Measurements from ENCODE around the gene SNRPF. TPM values are rescaled to one million over a fixed set of nuclear protein-coding genes. Genes with fewer than 3 reads are reported as not detected.

Gene SNRPF
- polyA plus RNA-seq, 2 of the 4 experiments (the other 2 are of a cell fraction): 66.3 to 204 TPM

DNA sequence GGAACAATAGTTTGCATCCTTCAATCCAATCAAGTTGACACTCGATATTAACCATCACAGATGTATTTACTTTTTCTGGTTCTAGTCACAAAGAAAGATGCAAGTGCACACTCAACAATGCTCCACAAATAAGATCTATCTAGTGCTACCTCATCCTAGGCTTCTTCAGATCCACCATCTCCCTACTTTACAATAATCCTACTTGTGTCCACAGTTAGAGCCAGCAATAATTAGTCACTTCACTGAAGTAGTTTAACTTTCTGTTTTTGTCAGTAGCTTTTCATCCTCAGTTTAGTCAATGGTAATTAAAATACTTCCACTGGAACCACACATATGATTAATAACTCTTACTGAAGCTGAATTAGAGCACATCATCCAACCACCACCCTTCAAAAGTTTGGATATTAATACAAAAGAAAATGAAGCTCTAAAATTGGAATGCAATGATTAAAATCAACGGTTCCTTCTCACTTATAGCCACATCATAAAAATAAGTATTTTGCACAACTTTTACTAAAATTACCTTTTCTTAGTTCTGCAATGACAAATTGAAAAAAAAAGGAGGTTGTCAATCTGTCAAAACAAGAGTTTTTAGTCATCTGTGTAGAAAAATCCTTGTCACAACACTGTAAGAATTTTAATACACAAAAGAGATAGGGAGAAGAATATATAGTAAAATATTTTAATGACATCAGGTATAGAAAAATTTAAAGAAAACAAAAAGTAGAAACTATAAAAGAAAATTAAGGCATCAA, 28.2 kb upstream of the SNRPF start:
- Histone ChIP-seq H3K4me3 (no peak overlapping the region), H3K27ac (no peak overlapping the region), H3K4me2 (no peak overlapping the region), H3K4me1 (peaks cover 26% of the 10 kb centered on the region; the same call in 2 of the 3 replicates), H3K9me3 (no peaks in the 10 kb centered on the region)
- 65% methylated on average over 2 of the region's 2 CpGs for WGBS (ENCODE audit: missing lambda C conversion rate)
- no peak for TF ChIP-seq TFCP2L1 (CRISPR knock-in tag; IDR thresholded peaks at IDR 0.05)
- TF ChIP-seq KDM5A (IDR thresholded peaks at IDR 0.05): no peak
- POLR2A ChIA-PET: no interaction called here
- ATAC-seq (no peak), FAIRE-seq (no peak), DNase-seq (ENCODE audit: low read depth in 1 of 2, low spot score in 1 of 2) (no peak)
- CTCF ChIA-PET: interaction anchor here (1.5 kb wide), 1 partner anchor 10 kb away, joined by 4 read pairs; no protein-coding TSS in a partner anchor

DNA sequence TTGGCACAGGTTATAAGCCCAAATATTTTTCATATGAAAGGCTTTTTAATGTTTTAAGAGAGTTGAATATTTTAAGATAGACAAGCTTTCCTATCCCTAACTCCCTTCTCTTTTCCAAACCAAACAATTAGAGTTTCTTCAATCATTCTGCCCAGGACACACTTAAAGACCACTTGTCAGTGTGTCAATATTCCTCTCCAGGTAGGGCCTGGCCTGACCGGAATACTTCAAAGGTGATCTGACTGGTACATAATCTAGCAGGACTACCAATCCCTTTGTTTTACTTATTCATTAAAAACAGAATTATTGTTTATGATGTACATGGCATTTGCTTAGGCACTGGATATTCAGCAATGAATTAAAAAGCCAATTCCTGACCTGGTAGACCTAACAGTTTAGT, 24.2 kb upstream of the SNRPF start:
- TF ChIP-seq KDM5A (IDR thresholded peaks at IDR 0.05) (no peak), POLR2AphosphoS2 (conservative IDR thresholded peaks at IDR 0.05; ENCODE audit: low read length) (no peak), HDAC2 (IDR thresholded peaks at IDR 0.05) (no peak), CBX8 (IDR thresholded peaks at IDR 0.05) (no peak)
- TF ChIP-seq, protein P1, sequence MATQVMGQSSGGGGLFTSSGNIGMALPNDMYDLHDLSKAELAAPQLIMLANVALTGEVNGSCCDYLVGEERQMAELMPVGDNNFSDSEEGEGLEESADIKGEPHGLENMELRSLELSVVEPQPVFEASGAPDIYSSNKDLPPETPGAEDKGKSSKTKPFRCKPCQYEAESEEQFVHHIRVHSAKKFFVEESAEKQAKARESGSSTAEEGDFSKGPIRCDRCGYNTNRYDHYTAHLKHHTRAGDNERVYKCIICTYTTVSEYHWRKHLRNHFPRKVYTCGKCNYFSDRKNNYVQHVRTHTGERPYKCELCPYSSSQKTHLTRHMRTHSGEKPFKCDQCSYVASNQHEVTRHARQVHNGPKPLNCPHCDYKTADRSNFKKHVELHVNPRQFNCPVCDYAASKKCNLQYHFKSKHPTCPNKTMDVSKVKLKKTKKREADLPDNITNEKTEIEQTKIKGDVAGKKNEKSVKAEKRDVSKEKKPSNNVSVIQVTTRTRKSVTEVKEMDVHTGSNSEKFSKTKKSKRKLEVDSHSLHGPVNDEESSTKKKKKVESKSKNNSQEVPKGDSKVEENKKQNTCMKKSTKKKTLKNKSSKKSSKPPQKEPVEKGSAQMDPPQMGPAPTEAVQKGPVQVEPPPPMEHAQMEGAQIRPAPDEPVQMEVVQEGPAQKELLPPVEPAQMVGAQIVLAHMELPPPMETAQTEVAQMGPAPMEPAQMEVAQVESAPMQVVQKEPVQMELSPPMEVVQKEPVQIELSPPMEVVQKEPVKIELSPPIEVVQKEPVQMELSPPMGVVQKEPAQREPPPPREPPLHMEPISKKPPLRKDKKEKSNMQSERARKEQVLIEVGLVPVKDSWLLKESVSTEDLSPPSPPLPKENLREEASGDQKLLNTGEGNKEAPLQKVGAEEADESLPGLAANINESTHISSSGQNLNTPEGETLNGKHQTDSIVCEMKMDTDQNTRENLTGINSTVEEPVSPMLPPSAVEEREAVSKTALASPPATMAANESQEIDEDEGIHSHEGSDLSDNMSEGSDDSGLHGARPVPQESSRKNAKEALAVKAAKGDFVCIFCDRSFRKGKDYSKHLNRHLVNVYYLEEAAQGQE (IDR thresholded peaks at IDR 0.05): no peak
- ChIA-PET POLR2A (no interaction called here), CTCF (interaction anchor here (1.0 to 1.4 kb wide), 2 partner anchors 9 to 14 kb away, joined by 3 to 5 read pairs; no protein-coding TSS in a partner anchor)
- DNase-seq (ENCODE audit: low read depth in 1 of 2, low spot score in 1 of 2): no peak
- 93% methylated on average over 1 of the region's 1 CpG for WGBS (ENCODE audit: missing lambda C conversion rate)
- Histone ChIP-seq H3K4me2 (no peak overlapping the region), H3K4me3 (no peak overlapping the region), H3K27ac (peak overlapping the region in 1 of 2 experiments; percentile 42; a peak in 1 of 6 replicates), H3K4me1 (peaks cover 51% of the 10 kb centered on the region), H3K9me3 (no peaks in the 10 kb centered on the region)
- no peak for ATAC-seq
- FAIRE-seq: no peak

DNA sequence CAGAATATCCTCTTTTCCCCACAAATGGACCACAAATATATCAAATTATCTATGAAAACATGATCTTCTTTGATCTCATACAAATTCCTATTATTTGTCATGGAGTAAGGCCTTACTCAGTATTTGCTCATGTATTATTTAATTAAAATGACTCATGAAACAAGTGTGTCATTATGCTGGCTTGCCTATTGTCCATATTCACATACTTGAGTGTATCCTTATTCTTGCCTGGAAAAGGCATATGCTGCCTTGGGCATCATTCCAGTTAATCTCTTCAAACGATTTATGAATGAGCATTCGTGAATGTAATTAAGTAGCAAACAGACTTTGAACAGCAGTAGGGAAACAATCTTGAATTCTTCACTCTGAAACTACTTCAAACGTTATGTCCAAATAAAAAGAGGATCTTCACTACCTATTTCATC, 22.6 kb upstream of the SNRPF start:
- peak; percentile 88 for FAIRE-seq
- peak; percentile 43 to 77 for DNase-seq (ENCODE audit: low read depth in 1 of 2, low spot score in 1 of 2)
- Histone ChIP-seq H3K27ac (peak overlapping the region; percentile 80 to 87), H3K9me3 (no peaks in the 10 kb centered on the region), H3K4me1 (peaks cover 43% of the 10 kb centered on the region), H3K4me2 (peak overlapping the region; percentile 65), H3K4me3 (peak overlapping the region; percentile 7; the same call in 1 of the 3 replicates)
- CTCF ChIA-PET: interaction anchor here (1.4 kb wide), 1 partner anchor 12 kb away, joined by 3 read pairs; no protein-coding TSS in a partner anchor
- ATAC-seq: peak; percentile 31 to 57; a peak in 3 of 6 replicates
- POLR2A ChIA-PET: no interaction called here
- WGBS (ENCODE audit: missing lambda C conversion rate): 2% methylated on average over 3 of the region's 3 CpGs
- TF ChIP-seq, protein P1 (IDR thresholded peaks at IDR 0.05): no peak
- TF ChIP-seq GATA3 (IDR thresholded peaks at IDR 0.05; ENCODE audit: borderline replicate concordance): peak; percentile 83
- TF ChIP-seq TFCP2L1 (CRISPR knock-in tag; IDR thresholded peaks at IDR 0.05): no peak
- no peak for TF ChIP-seq NFE2L2 (conservative IDR thresholded peaks at IDR 0.05; ENCODE audit: low read length)
- no peak for TF ChIP-seq POLR2A (IDR thresholded peaks at IDR 0.05; ENCODE audit: low read length)
- TF ChIP-seq EP300 (IDR thresholded peaks at IDR 0.05): 0 out of 5 replicates have a peak, but pooled peaks of 1 of the 2 experiments have one; percentile 38
- TF ChIP-seq, protein P2, sequence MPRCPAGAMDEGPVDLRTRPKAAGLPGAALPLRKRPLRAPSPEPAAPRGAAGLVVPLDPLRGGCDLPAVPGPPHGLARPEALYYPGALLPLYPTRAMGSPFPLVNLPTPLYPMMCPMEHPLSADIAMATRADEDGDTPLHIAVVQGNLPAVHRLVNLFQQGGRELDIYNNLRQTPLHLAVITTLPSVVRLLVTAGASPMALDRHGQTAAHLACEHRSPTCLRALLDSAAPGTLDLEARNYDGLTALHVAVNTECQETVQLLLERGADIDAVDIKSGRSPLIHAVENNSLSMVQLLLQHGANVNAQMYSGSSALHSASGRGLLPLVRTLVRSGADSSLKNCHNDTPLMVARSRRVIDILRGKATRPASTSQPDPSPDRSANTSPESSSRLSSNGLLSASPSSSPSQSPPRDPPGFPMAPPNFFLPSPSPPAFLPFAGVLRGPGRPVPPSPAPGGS (IDR thresholded peaks at IDR 0.05): 0 out of 3 replicates have a peak, but pooled peaks have one; percentile 57
- no peak for TF ChIP-seq EHF (CRISPR knock-in tag; IDR thresholded peaks at IDR 0.05)
- TF ChIP-seq RAD21 (conservative IDR thresholded peaks at IDR 0.05 in 1 of 2, IDR thresholded peaks at IDR 0.05 in 1 of 2): no peak
- TF ChIP-seq, protein P3, sequence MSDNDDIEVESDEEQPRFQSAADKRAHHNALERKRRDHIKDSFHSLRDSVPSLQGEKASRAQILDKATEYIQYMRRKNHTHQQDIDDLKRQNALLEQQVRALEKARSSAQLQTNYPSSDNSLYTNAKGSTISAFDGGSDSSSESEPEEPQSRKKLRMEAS (IDR thresholded peaks at IDR 0.05): no peak
- TF ChIP-seq HDAC2 (IDR thresholded peaks at IDR 0.05): 0 out of 2 replicates have a peak, but pooled peaks have one; percentile 5
- peak; percentile 40 for TF ChIP-seq ZFP36 (IDR thresholded peaks at IDR 0.05; ENCODE audit: borderline replicate concordance, partially characterized antibody)
- TF ChIP-seq CHD4 (IDR thresholded peaks at IDR 0.05; ENCODE audit: borderline replicate concordance): no peak
- TF ChIP-seq, protein P4, sequence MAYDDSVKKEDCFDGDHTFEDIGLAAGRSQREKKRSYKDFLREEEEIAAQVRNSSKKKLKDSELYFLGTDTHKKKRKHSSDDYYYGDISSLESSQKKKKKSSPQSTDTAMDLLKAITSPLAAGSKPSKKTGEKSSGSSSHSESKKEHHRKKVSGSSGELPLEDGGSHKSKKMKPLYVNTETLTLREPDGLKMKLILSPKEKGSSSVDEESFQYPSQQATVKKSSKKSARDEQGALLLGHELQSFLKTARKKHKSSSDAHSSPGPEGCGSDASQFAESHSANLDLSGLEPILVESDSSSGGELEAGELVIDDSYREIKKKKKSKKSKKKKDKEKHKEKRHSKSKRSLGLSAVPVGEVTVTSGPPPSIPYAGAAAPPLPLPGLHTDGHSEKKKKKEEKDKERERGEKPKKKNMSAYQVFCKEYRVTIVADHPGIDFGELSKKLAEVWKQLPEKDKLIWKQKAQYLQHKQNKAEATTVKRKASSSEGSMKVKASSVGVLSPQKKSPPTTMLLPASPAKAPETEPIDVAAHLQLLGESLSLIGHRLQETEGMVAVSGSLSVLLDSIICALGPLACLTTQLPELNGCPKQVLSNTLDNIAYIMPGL (CRISPR knock-in tag; IDR thresholded peaks at IDR 0.05; ENCODE audit: borderline replicate concordance): no peak
- peak; percentile 84 for TF ChIP-seq JUNB (IDR thresholded peaks at IDR 0.05)
- no peak for TF ChIP-seq MYC (IDR thresholded peaks at IDR 0.05; ENCODE audit: borderline replicate concordance, low read length)
- TF ChIP-seq, protein P5, sequence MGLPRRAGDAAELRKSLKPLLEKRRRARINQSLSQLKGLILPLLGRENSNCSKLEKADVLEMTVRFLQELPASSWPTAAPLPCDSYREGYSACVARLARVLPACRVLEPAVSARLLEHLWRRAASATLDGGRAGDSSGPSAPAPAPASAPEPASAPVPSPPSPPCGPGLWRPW (IDR thresholded peaks at IDR 0.05): no peak

All from A549 (cell line).